H1 (cell line): ENCODE data around the gene EIF2AK2. TPM values are rescaled to one million over a fixed set of nuclear protein-coding genes. Genes with fewer than 3 reads are reported as not detected.

Experiments
- CTCF ChIA-PET: fragments of 300-600 bp; sonication (Branson Sonifier 250); formaldehyde crosslinking; loops from one replicate; lab custom pipeline; 2021; ENCODE audit not compliant: partially characterized antibody; lab: Charles Lee
- POLR2A ChIA-PET: fragments of 300-600 bp; sonication (Branson Sonifier 250); formaldehyde crosslinking; loops from one replicate; lab custom pipeline; 2021; ENCODE audit warnings: inconsistent platforms; ENCODE audit not compliant: partially characterized antibody; lab: Charles Lee
- DNase-seq, 2 experiments: peaks; one replicate each; pipeline versions ENCODE4 v3.0.0 to v3.0.0-alpha.2; 2010 to 2022; ENCODE audit warnings: low spot score in 2 of 2, low read depth in 1 of 2, mixed read lengths in 1 of 2
- FAIRE-seq: peaks from 2 replicates; lab custom pipeline; 2011; peaks lifted over from hg19 to GRCh38; lab: Jason Lieb, UNC
- H2AFZ ChIP-seq: 2 replicates; pipeline ENCODE4 v1.8.1; 2012; ENCODE audit warnings: low read length, inconsistent platforms
- H2AK5ac ChIP-seq: 2 replicates; pipeline ENCODE4 v1.6.1; 2013; ENCODE audit warnings: low read depth, low read length
- H2BK120ac ChIP-seq: replicated peaks from 2 replicates; pipeline ENCODE3; 2013; ENCODE audit warnings: low read depth, low read length, inconsistent platforms
- H2BK12ac ChIP-seq: 2 replicates; pipeline ENCODE4 v1.6.1; 2013; ENCODE audit warnings: low read depth, low read length
- H2BK15ac ChIP-seq: 2 replicates; pipeline ENCODE4 v1.6.1; 2013; ENCODE audit warnings: low read length
- H2BK20ac ChIP-seq: 2 replicates; pipeline ENCODE4 v1.6.1; 2013; ENCODE audit warnings: low read length
- H2BK5ac ChIP-seq: 2 replicates; pipeline ENCODE4 v1.6.1; 2013; ENCODE audit warnings: low read depth, low read length
- H3K14ac ChIP-seq: 2 replicates; pipeline ENCODE4 v1.6.1; 2013; ENCODE audit warnings: inconsistent platforms; ENCODE audit not compliant: insufficient read length
- H3K18ac ChIP-seq: 2 replicates; pipeline ENCODE4 v1.6.1; 2013; ENCODE audit warnings: low read length; ENCODE audit errors: extremely low read depth
- H3K23ac ChIP-seq: 2 replicates; pipeline ENCODE4 v1.6.1; 2013; ENCODE audit warnings: inconsistent platforms; ENCODE audit not compliant: insufficient read length
- H3K23me2 ChIP-seq: 2 replicates; pipeline ENCODE4 v1.6.1; 2013; ENCODE audit warnings: low read depth, low read length
- H3K27ac ChIP-seq: 2 replicates; pipeline ENCODE4 v1.6.1; 2011; ENCODE audit warnings: low read depth, low read length, inconsistent platforms
- H3K27me3 ChIP-seq, 4 experiments: replicated peaks in 1 of 4; 1 replicate in 1 of 4; 2 replicates in 3 of 4; pipeline versions ENCODE4 v1.6.1 to v1.8.1; 2011 to 2013; ENCODE audit warnings: low read length in 3 of 4, mild to moderate bottlenecking in 3 of 4, inconsistent platforms in 2 of 4, mixed read lengths in 2 of 4, moderate library complexity in 1 of 4; ENCODE audit not compliant: control insufficient read depth in 3 of 4, insufficient read depth in 3 of 4; ENCODE audit errors: extremely low read depth in 1 of 4
- H3K36me3 ChIP-seq, 4 experiments: 2 replicates each; pipeline versions ENCODE4 v1.6.1 to v1.8.1; 2011 to 2013; ENCODE audit warnings: mild to moderate bottlenecking in 4 of 4, low read length in 3 of 4, moderate library complexity in 2 of 4, control low read depth in 1 of 4, inconsistent platforms in 1 of 4; ENCODE audit not compliant: insufficient read depth in 4 of 4, control insufficient read depth in 2 of 4
- H3K4ac ChIP-seq: replicated peaks from 2 replicates; pipeline ENCODE3; 2013; ENCODE audit warnings: low read length, low read depth, mixed read lengths, inconsistent platforms; ENCODE audit not compliant: insufficient read length
- H3K4me1 ChIP-seq, 4 experiments: replicated peaks in 1 of 4; 1 replicate in 1 of 4; 2 replicates in 3 of 4; pipeline versions ENCODE4 v1.6.1 to v1.8.1; 2011 to 2013; ENCODE audit warnings: low read length in 3 of 4, inconsistent platforms in 2 of 4, mixed read lengths in 1 of 4; ENCODE audit not compliant: insufficient read depth in 4 of 4, control insufficient read depth in 3 of 4
- H3K4me2 ChIP-seq, 2 experiments: 2 replicates each; pipeline versions ENCODE4 v1.6.1 to v1.8.1; 2011 to 2013; ENCODE audit warnings: low read depth in 2 of 2, low read length in 2 of 2, control low read depth in 1 of 2, inconsistent platforms in 1 of 2, mild to moderate bottlenecking in 1 of 2; ENCODE audit not compliant: insufficient read depth in 1 of 2
- H3K4me3 ChIP-seq, 4 experiments: fragments of 200-600, 300-600 bp in 1 of 4; sonication (generic), shearing (Covaris generic), sonication (Bioruptor Twin) in 1 of 4; 2 replicates each; pipeline versions ENCODE4 v1.5.1 to v1.8.1; 2011 to 2016; ENCODE audit warnings: low read length in 4 of 4, low read depth in 3 of 4, control low read depth in 2 of 4, inconsistent platforms in 2 of 4, mild to moderate bottlenecking in 2 of 4, mixed read lengths in 1 of 4, moderate library complexity in 1 of 4; ENCODE audit not compliant: insufficient read depth in 2 of 4; ENCODE audit errors: extremely low read depth in 1 of 4
- H3K56ac ChIP-seq: replicated peaks from 2 replicates; pipeline ENCODE3; 2013; ENCODE audit warnings: low read depth, mild to moderate bottlenecking, mixed read lengths, low read length, inconsistent platforms; ENCODE audit not compliant: insufficient read length
- H3K79me1 ChIP-seq: 2 replicates; pipeline ENCODE4 v1.6.1; 2013; ENCODE audit warnings: low read depth, low read length, control low read depth
- H3K79me2 ChIP-seq, 2 experiments: 2 replicates each; pipeline versions ENCODE4 v1.6.1 to v1.8.1; 2012 to 2013; ENCODE audit warnings: low read length in 2 of 2, mild to moderate bottlenecking in 2 of 2, inconsistent platforms in 1 of 2; ENCODE audit not compliant: insufficient read depth in 2 of 2, control insufficient read depth in 1 of 2
- H3K9ac ChIP-seq, 4 experiments: replicated peaks in 1 of 4; 1 replicate in 1 of 4; 2 replicates in 3 of 4; pipeline versions ENCODE4 v1.6.1 to v1.8.1; 2011 to 2013; ENCODE audit warnings: low read depth in 3 of 4, low read length in 3 of 4, control low read depth in 2 of 4, mild to moderate bottlenecking in 2 of 4, moderate library complexity in 2 of 4, inconsistent platforms in 1 of 4; ENCODE audit errors: extremely low read depth in 1 of 4
- H3K9me3 ChIP-seq, 2 experiments: 2 replicates each; pipeline versions ENCODE4 v1.6.1 to v1.8.1; 2012 to 2013; ENCODE audit warnings: mild to moderate bottlenecking in 2 of 2, moderate library complexity in 2 of 2, control low read depth in 1 of 2, inconsistent platforms in 1 of 2, low read depth in 1 of 2, low read length in 1 of 2, mixed read lengths in 1 of 2; ENCODE audit not compliant: insufficient read depth in 2 of 2
- H4K20me1 ChIP-seq, 2 experiments: replicated peaks in 1 of 2; 2 replicates each; pipeline versions ENCODE3 to v1.8.1; 2011 to 2013; ENCODE audit warnings: inconsistent platforms in 2 of 2, low read length in 2 of 2, mild to moderate bottlenecking in 1 of 2; ENCODE audit not compliant: insufficient read depth in 2 of 2, control insufficient read depth in 1 of 2
- H4K5ac ChIP-seq: 2 replicates; pipeline ENCODE4 v1.6.1; 2013; ENCODE audit warnings: low read length, low read depth, mixed read lengths, inconsistent platforms; ENCODE audit not compliant: insufficient read length
- H4K8ac ChIP-seq: 2 replicates; pipeline ENCODE4 v1.8.0; 2013; ENCODE audit warnings: mild to moderate bottlenecking, moderate library complexity, low read length, inconsistent platforms; ENCODE audit not compliant: insufficient read depth; ENCODE audit errors: extremely low read depth
- H4K91ac ChIP-seq: replicated peaks from 2 replicates; pipeline ENCODE3; 2013; ENCODE audit warnings: low read length, mixed read lengths, inconsistent platforms; ENCODE audit not compliant: insufficient read length
- SAP30 ChIP-seq: fragments of 300-600 bp; sonication (generic); IDR thresholded peaks from 2 replicates; pipeline ENCODE4 v1.7.1; 2012; ENCODE audit warnings: low read length, moderate library complexity, mild to moderate bottlenecking, inconsistent platforms; ENCODE audit not compliant: insufficient read depth, insufficient replicate concordance
- SP1 ChIP-seq: IDR thresholded peaks from 2 replicates; pipeline ENCODE4 v1.6.1; 2011; ENCODE audit warnings: low read depth, low read length
- SUZ12 ChIP-seq: fragments of 200-600 bp; sonication (generic); IDR thresholded peaks from 2 replicates; pipeline ENCODE4 v1.6.1; 2012; ENCODE audit warnings: mild to moderate bottlenecking, inconsistent platforms, low read length, moderate library complexity, mixed read lengths
- WGBS, 2 experiments: shearing (Covaris generic) in 1 of 2; methylation state at CpG; one replicate each; pipeline versions ENCODE4 v1.1.6 to v1.1.7; 2013 to 2015; ENCODE audit warnings: low lambda C conversion rate in 2 of 2, mixed read lengths in 2 of 2, inconsistent platforms in 1 of 2, low coverage in 1 of 2, missing lambda C conversion rate in 1 of 2; ENCODE audit not compliant: insufficient replicate concordance in 2 of 2, insufficient coverage in 1 of 2, insufficient read length in 1 of 2; ENCODE audit errors: extremely low coverage in 1 of 2, missing lambda C conversion rate in 1 of 2; 5-methylcytosine and 5-hydroxymethylcytosine counted together
- polyA plus RNA-seq, 7 experiments: library from polyadenylated mRNA; depleted of rRNA in 3 of 7; stranded (reverse) in 5 of 7; unstranded in 2 of 7; fragments of >200 nt in 5 of 7; fragments of 200-250 nt in 2 of 7; gene quantifications; 1 replicate in 5 of 7; 2 replicates in 1 of 7; 4 replicates in 1 of 7; pipeline versions ENCODE4 v1.2.1 to v1.2.3, GENCODE V29; 2011 to 2013; ENCODE audit warnings: missing spikeins in 2 of 7, mixed read lengths in 2 of 7
- total RNA-seq: library from RNA; stranded (reverse); fragmentation: NEBNext Ultra II Directional; extraction: Animal tissue kit (Norgen Biotek cat#: 25700); gene quantifications from 2 replicates; pipeline ENCODE4 v1.2.1, GENCODE V29; 2021

Gene EIF2AK2
- total and polyA plus RNA-seq, 2 of the 8 experiments (the other 6 are each of a cell fraction or from before 2014, with no cell fraction given): 13.1 to 46.9 TPM

- no peak overlapping the region for H3K18ac ChIP-seq
- no peak overlapping the region for H3K56ac ChIP-seq
- H3K4ac ChIP-seq: no peak overlapping the region
- H3K4me2 ChIP-seq: peak overlapping the region; percentile 76 to 93
- CTCF ChIA-PET: interaction anchor here (1.1 kb wide), 1 partner anchor 84 kb away, joined by 3 read pairs; no protein-coding TSS in a partner anchor
- H3K14ac ChIP-seq: no peak overlapping the region
- H3K9ac ChIP-seq: no peak overlapping the region; a peak in 1 of 7 replicates
- DNase-seq (no peak), FAIRE-seq (no peak)
- H3K4me1 ChIP-seq: peaks cover 0 to 4% (median 2%) of the 10 kb centered on the region in 4 experiments; a peak in 2 of 7 replicates
- H2BK5ac ChIP-seq: no peak overlapping the region
- POLR2A ChIA-PET: interaction anchor here (1.0 kb wide), 1 partner anchor 27 kb away, joined by 4 read pairs; no protein-coding TSS in a partner anchor
- no peak overlapping the region for H3K23ac ChIP-seq
- H3K79me2 ChIP-seq: no peaks in the 10 kb centered on the region
- no peaks in the 10 kb centered on the region for H3K9me3 ChIP-seq
- H4K5ac ChIP-seq: no peak overlapping the region
- no peak overlapping the region for H2BK120ac ChIP-seq
- no peak overlapping the region for H3K27ac ChIP-seq
- TF ChIP-seq SAP30 (peak; percentile 5), SUZ12 (no peak), SP1 (no peak)
- H3K23me2 ChIP-seq: peaks cover 8% of the 10 kb centered on the region
- H3K27me3 ChIP-seq: no peaks in the 10 kb centered on the region
- no peaks in the 10 kb centered on the region for H3K79me1 ChIP-seq
- H4K8ac ChIP-seq: no peak overlapping the region
- WGBS, 2 experiments: 26% methylated on average over 10 of the region's 10 CpGs; no CpG with 5 or more reads in 1 of the 2 experiments
- H2AFZ ChIP-seq: peak overlapping the region; percentile 99
- H2BK15ac ChIP-seq: no peak overlapping the region
- H2AK5ac ChIP-seq: no peak overlapping the region
- H2BK20ac ChIP-seq: no peak overlapping the region
- H3K36me3 ChIP-seq: no peaks in the 10 kb centered on the region; a peak in 1 of 8 replicates
- H3K4me3 ChIP-seq: peak overlapping the region; percentile 71 to 97 (median 80)
- H2BK12ac ChIP-seq: no peak overlapping the region
- H4K91ac ChIP-seq: no peak overlapping the region
- H4K20me1 ChIP-seq: peaks cover 0 to 3% of the 10 kb centered on the region in 2 experiments
Observed at GRCh38 chr2:37084797-37085196, 72.0 kb downstream of the EIF2AK2 start.
